Esophagus squamous epithelium (tissue), 4 donors: ENCODE data around the gene C1QTNF6.

ENCODE experiments used
- POLR2A ChIP-seq, 4 donors: fragments of 450-650 bp; IDR thresholded peaks; one replicate each; pipeline ENCODE4 v1.6.1; 2017; ENCODE audit warnings: antibody characterized with exemption in 4 of 4, mild to moderate bottlenecking in 4 of 4, moderate library complexity in 3 of 4
- TF ChIP-seq, protein P1 (sequence below), 6 experiments: fragments of 450-650 bp in 4 of 6; fragments of 200-600 bp in 2 of 6; sonication (generic) in 2 of 6; IDR thresholded peaks; one replicate each; pipeline ENCODE4 v1.5.1; 2016 to 2019; ENCODE audit warnings: antibody characterized with exemption in 6 of 6, mild to moderate bottlenecking in 4 of 6, moderate library complexity in 4 of 6

DNA sequence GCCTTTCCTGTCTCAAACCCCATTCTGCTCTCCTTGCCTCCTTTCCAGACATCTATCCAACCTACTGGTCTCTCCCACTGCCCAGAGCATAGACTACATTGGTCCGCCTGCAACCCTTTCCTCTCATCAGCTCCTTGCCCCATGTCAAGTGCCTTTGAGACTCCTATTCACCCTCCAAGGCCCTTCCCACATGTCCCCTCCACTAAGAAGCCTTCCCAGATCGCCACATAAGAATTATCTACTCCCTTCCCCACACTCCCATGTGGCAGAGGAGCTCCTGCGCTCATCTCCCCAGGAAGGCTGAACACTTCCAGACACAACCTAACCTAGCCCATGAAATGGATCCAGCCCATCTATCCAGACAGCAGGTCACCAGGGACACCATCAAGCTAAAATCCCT lies 10.3 kb downstream of the C1QTNF6 start:
- TF ChIP-seq, protein P1, sequence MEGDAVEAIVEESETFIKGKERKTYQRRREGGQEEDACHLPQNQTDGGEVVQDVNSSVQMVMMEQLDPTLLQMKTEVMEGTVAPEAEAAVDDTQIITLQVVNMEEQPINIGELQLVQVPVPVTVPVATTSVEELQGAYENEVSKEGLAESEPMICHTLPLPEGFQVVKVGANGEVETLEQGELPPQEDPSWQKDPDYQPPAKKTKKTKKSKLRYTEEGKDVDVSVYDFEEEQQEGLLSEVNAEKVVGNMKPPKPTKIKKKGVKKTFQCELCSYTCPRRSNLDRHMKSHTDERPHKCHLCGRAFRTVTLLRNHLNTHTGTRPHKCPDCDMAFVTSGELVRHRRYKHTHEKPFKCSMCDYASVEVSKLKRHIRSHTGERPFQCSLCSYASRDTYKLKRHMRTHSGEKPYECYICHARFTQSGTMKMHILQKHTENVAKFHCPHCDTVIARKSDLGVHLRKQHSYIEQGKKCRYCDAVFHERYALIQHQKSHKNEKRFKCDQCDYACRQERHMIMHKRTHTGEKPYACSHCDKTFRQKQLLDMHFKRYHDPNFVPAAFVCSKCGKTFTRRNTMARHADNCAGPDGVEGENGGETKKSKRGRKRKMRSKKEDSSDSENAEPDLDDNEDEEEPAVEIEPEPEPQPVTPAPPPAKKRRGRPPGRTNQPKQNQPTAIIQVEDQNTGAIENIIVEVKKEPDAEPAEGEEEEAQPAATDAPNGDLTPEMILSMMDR (IDR thresholded peaks at IDR 0.05): no peak
- TF ChIP-seq POLR2A (IDR thresholded peaks at IDR 0.05): no peak
